ENCODE data around the gene SMO.

SMO gene

GRCh38 chr7:129247087-129247486 is 58.7 kb downstream of the SMO start:
- TF ChIP-seq TAF1 (IDR thresholded peaks at IDR 0.05; ENCODE audit: borderline replicate concordance, insufficient read depth, low read length) (no peak), POLR2AphosphoS5 (IDR thresholded peaks at IDR 0.05; ENCODE audit: low read depth, low read length) (no peak), SIN3A (IDR thresholded peaks at IDR 0.05; ENCODE audit: borderline replicate concordance, insufficient read depth, low read length) (no peak), FOXP2 (optimal IDR thresholded peaks at IDR 0.05; ENCODE audit: borderline replicate concordance, extremely low read depth, extremely low read length, insufficient read depth) (no peak), REST (IDR thresholded peaks at IDR 0.05; ENCODE audit: insufficient read depth in 1 of 2, low read depth in 2 of 2, low read length in 2 of 2) (no peak)

GRCh38 chr7:129252128-129252527 is 63.7 kb downstream of the SMO start:
- TF ChIP-seq TAF1 (IDR thresholded peaks at IDR 0.05; ENCODE audit: borderline replicate concordance, insufficient read depth, low read length) (no peak), REST (IDR thresholded peaks at IDR 0.05; ENCODE audit: insufficient read depth in 1 of 2, low read depth in 2 of 2, low read length in 2 of 2) (no peak), SIN3A (IDR thresholded peaks at IDR 0.05; ENCODE audit: borderline replicate concordance, insufficient read depth, low read length) (no peak), POLR2AphosphoS5 (IDR thresholded peaks at IDR 0.05; ENCODE audit: low read depth, low read length) (no peak), FOXP2 (optimal IDR thresholded peaks at IDR 0.05; ENCODE audit: borderline replicate concordance, extremely low read depth, extremely low read length, insufficient read depth) (no peak)

GRCh38 chr7:129255800-129256199 is 67.4 kb downstream of the SMO start:
- TF ChIP-seq TAF1 (IDR thresholded peaks at IDR 0.05; ENCODE audit: borderline replicate concordance, insufficient read depth, low read length) (no peak), REST (IDR thresholded peaks at IDR 0.05; ENCODE audit: insufficient read depth in 1 of 2, low read depth in 2 of 2, low read length in 2 of 2) (no peak), FOXP2 (optimal IDR thresholded peaks at IDR 0.05; ENCODE audit: borderline replicate concordance, extremely low read depth, extremely low read length, insufficient read depth) (no peak), SIN3A (IDR thresholded peaks at IDR 0.05; ENCODE audit: borderline replicate concordance, insufficient read depth, low read length) (no peak), POLR2AphosphoS5 (IDR thresholded peaks at IDR 0.05; ENCODE audit: low read depth, low read length) (no peak)

- TF ChIP-seq SIN3A (IDR thresholded peaks at IDR 0.05; ENCODE audit: borderline replicate concordance, insufficient read depth, low read length), result no peak
- TF ChIP-seq FOXP2 (optimal IDR thresholded peaks at IDR 0.05; ENCODE audit: borderline replicate concordance, extremely low read depth, extremely low read length, insufficient read depth), result no peak
- TF ChIP-seq REST (IDR thresholded peaks at IDR 0.05; ENCODE audit: insufficient read depth in 1 of 2, low read depth in 2 of 2, low read length in 2 of 2), result no peak
Measured at GRCh38 chr7:129256221-129256620, 67.8 kb downstream of the SMO start.

- TF ChIP-seq POLR2AphosphoS5 (IDR thresholded peaks at IDR 0.05; ENCODE audit: low read depth, low read length) (no peak), SIN3A (IDR thresholded peaks at IDR 0.05; ENCODE audit: borderline replicate concordance, insufficient read depth, low read length) (no peak), REST (IDR thresholded peaks at IDR 0.05; ENCODE audit: insufficient read depth in 1 of 2, low read depth in 2 of 2, low read length in 2 of 2) (no peak), TAF1 (IDR thresholded peaks at IDR 0.05; ENCODE audit: borderline replicate concordance, insufficient read depth, low read length) (no peak), FOXP2 (optimal IDR thresholded peaks at IDR 0.05; ENCODE audit: borderline replicate concordance, extremely low read depth, extremely low read length, insufficient read depth) (no peak)
Measured at GRCh38 chr7:129257168-129257567, 68.7 kb downstream of the SMO start.

Data from PFSK-1 (cell line).